ENCODE data around the gene LRP1B. TPM values are rescaled to one million over a fixed set of nuclear protein-coding genes. Genes with fewer than 3 reads are reported as not detected.

LRP1B gene
- total RNA-seq, 1 donor from 2014 or later: 0.27 TPM

GRCh38 chr2:141720476-141720875 is 410.3 kb downstream of the LRP1B start:
- no peak for DNase-seq (ENCODE audit: low spot score)
- intact Hi-C loops (cut with DNase I): no loop called here

- intact Hi-C loops (cut with DNase I): no loop called here
- no peak for DNase-seq (ENCODE audit: low spot score)
Observed at GRCh38 chr2:141714496-141714895, 416.3 kb downstream of the LRP1B start.

GRCh38 chr2:141711627-141712026 is 419.2 kb downstream of the LRP1B start:
- DNase-seq (ENCODE audit: low spot score): no peak
- intact Hi-C loops (cut with DNase I): no loop called here

GRCh38 chr2:141710589-141711239 is 420.1 kb downstream of the LRP1B start:
- intact Hi-C loops (cut with DNase I): no loop called here
- DNase-seq (ENCODE audit: low spot score): no peak

GRCh38 chr2:141709756-141710155 is 421.1 kb downstream of the LRP1B start:
- intact Hi-C loops (cut with DNase I): no loop called here
- DNase-seq (ENCODE audit: low spot score): no peak

- no peak for DNase-seq (ENCODE audit: low spot score)
- intact Hi-C loops (cut with DNase I): no loop called here
Observed at GRCh38 chr2:141707486-141707885, 423.3 kb downstream of the LRP1B start.

- no peak for DNase-seq (ENCODE audit: low spot score)
- intact Hi-C loops (cut with DNase I): no loop called here
Observed at GRCh38 chr2:141704541-141704940, 426.3 kb downstream of the LRP1B start.

GRCh38 chr2:141703501-141703900 is 427.3 kb downstream of the LRP1B start:
- intact Hi-C loops (cut with DNase I): no loop called here
- DNase-seq (ENCODE audit: low spot score): no peak

GRCh38 chr2:141701618-141702017 is 429.2 kb downstream of the LRP1B start:
- intact Hi-C loops (cut with DNase I): no loop called here
- no peak for DNase-seq (ENCODE audit: low spot score)

- intact Hi-C loops (cut with DNase I): no loop called here
- no peak for DNase-seq (ENCODE audit: low spot score)
Observed at GRCh38 chr2:141699573-141699972, 431.2 kb downstream of the LRP1B start.

GRCh38 chr2:141698500-141698899 is 432.3 kb downstream of the LRP1B start:
- intact Hi-C loops (cut with DNase I): no loop called here

GRCh38 chr2:141697035-141697434 is 433.8 kb downstream of the LRP1B start:
- intact Hi-C loops (cut with DNase I): no loop called here
- no peak for DNase-seq (ENCODE audit: low spot score)

More at GRCh38 chr2:141698500-141698899, 432.3 kb downstream of the LRP1B start:
- DNase-seq (ENCODE audit: low spot score): no peak

- intact Hi-C loops (cut with DNase I): no loop called here
- no peak for DNase-seq (ENCODE audit: low spot score)
Observed at GRCh38 chr2:141694180-141694579, 436.6 kb downstream of the LRP1B start.

- DNase-seq (ENCODE audit: low spot score): no peak
- intact Hi-C loops (cut with DNase I): no loop called here
Observed at GRCh38 chr2:141692829-141693228, 438.0 kb downstream of the LRP1B start.

- intact Hi-C loops (cut with DNase I): no loop called here
- DNase-seq (ENCODE audit: low spot score): no peak
Observed at GRCh38 chr2:141676139-141676538, 454.7 kb downstream of the LRP1B start.

- DNase-seq (ENCODE audit: low spot score): no peak
- intact Hi-C loops (cut with DNase I): no loop called here
Observed at GRCh38 chr2:141666191-141666590, 464.6 kb downstream of the LRP1B start.

- DNase-seq (ENCODE audit: low spot score): no peak
- intact Hi-C loops (cut with DNase I): no loop called here
Observed at GRCh38 chr2:141660232-141660631, 470.6 kb downstream of the LRP1B start.

- DNase-seq (ENCODE audit: low spot score): no peak
- intact Hi-C loops (cut with DNase I): no loop called here
Observed at GRCh38 chr2:141654311-141654710, 476.5 kb downstream of the LRP1B start.

GRCh38 chr2:141653184-141653583 is 477.6 kb downstream of the LRP1B start:
- no peak for DNase-seq (ENCODE audit: low spot score)
- intact Hi-C loops (cut with DNase I): no loop called here

- DNase-seq (ENCODE audit: low spot score): no peak
- intact Hi-C loops (cut with DNase I): no loop called here
Observed at GRCh38 chr2:141652308-141652707, 478.5 kb downstream of the LRP1B start.

- no peak for DNase-seq (ENCODE audit: low spot score)
- intact Hi-C loops (cut with DNase I): no loop called here
Observed at GRCh38 chr2:141647353-141647752, 483.5 kb downstream of the LRP1B start.

GRCh38 chr2:141641462-141641861 is 489.4 kb downstream of the LRP1B start:
- no peak for DNase-seq (ENCODE audit: low spot score)
- intact Hi-C loops (cut with DNase I): no loop called here

All from cardiac septum (tissue), 1 donor.